Measurements from ENCODE around the gene EIF3D. TPM values are rescaled to one million over a fixed set of nuclear protein-coding genes. Genes with fewer than 3 reads are reported as not detected.
"Not testable (repeated sequence)": the region's sequence is repeated elsewhere in the genome, so short reads cannot be mapped to it uniquely, and the experiment has no call there.

Gene EIF3D
- total and polyA plus RNA-seq, 9 of the 15 experiments (the other 6 are each of a cell fraction or from before 2014, with no cell fraction given): 191 to 422 (median 279) TPM

DNA sequence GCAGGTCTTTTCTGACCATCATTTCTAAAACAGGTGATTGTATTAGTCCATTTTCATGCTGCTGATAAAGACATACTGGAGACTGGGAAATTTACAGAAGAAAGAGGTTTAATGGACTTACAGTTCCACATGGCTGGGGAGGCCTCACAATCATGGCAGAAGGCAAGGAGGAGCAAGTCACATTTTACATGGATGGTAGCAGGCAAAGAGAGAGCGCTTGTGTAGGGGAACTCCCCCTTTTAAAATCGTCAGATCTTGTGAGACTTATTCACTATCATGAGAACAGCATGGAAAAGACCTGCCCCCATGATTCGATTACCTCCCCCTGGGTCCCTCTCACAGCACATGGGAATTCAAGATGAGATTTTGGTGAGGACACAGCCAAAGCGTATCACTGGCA, 4.4 kb upstream of the EIF3D start:
- intact Hi-C loops (cut with micrococcal nuclease); DNase-seq (ENCODE audit: extremely low read depth in 1 of 4, low spot score in 3 of 4); H3K4me2 ChIP-seq (ENCODE audit: insufficient read depth, low read length); BruUV-seq (replicated peaks); H3K79me2 ChIP-seq (ENCODE audit: control insufficient read depth, insufficient read depth, low read length); H3K9me1 ChIP-seq (ENCODE audit: control insufficient read depth, insufficient read depth, low read length); H3K27me3 ChIP-seq (ENCODE audit: control insufficient read depth in 2 of 2, insufficient read depth in 2 of 2, low read length in 2 of 2); H3K9ac ChIP-seq (ENCODE audit: insufficient read depth in 1 of 2, low read depth in 2 of 2, low read length in 2 of 2); H3K4me3 ChIP-seq; POLR2A ChIA-PET; FAIRE-seq; H3K9me3 ChIP-seq (replicated peaks; ENCODE audit: control insufficient read depth, insufficient read depth, low read depth, low read length); H3K36me3 ChIP-seq (ENCODE audit: control insufficient read depth, insufficient read depth, low read length); CTCF ChIA-PET (ENCODE audit: low intra/inter-chr PET ratio); H3K4me1 ChIP-seq (replicated peaks in 1 of 2; ENCODE audit: control insufficient read depth in 2 of 2, insufficient read depth in 2 of 2, low read length in 2 of 2); H3K27ac ChIP-seq (ENCODE audit: extremely low read depth, low read depth, low read length); ATAC-seq; H4K20me1 ChIP-seq (replicated peaks; ENCODE audit: control insufficient read depth, insufficient read depth, low read length); in situ Hi-C loops (cut with MboI); H2AFZ ChIP-seq (ENCODE audit: low read depth, low read length): not testable (repeated sequence)
- 49% methylated on average over 4 of the region's 4 CpGs for WGBS (ENCODE audit: insufficient coverage, low coverage, missing lambda C conversion rate)
- peak; percentile 87 for TF ChIP-seq ZNF431 (CRISPR knock-in tag; IDR thresholded peaks at IDR 0.05)

DNA sequence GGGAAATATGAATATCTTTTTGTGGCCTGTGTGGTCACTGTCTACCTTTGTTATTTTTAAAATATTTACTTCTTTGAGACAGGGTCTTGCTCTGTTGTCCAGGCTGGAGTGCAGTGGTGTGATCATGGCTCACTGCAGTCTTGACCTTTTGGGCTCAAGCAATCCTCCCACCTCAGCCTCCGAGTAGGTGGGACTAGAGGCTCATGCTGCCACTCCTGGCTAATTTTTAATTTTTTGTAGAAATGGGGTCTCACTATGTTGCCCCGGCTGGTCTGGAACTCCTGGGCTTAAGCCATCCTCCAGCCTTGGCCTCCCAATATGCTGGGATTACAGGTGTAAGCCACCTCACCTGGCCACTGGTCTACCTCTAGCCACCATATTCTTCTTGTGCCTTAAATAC, 3.5 kb upstream of the EIF3D start:
- ATAC-seq: no peak
- intact Hi-C loops (cut with micrococcal nuclease): no loop called here
- no peaks in the 10 kb centered on the region for H3K27me3 ChIP-seq (ENCODE audit: control insufficient read depth in 2 of 2, insufficient read depth in 2 of 2, low read length in 2 of 2)
- no peak overlapping the region for H2AFZ ChIP-seq (ENCODE audit: low read depth, low read length)
- no peak overlapping the region for H3K9ac ChIP-seq (ENCODE audit: insufficient read depth in 1 of 2, low read depth in 2 of 2, low read length in 2 of 2)
- H3K9me1 ChIP-seq (ENCODE audit: control insufficient read depth, insufficient read depth, low read length): no peaks in the 10 kb centered on the region
- WGBS (ENCODE audit: insufficient coverage, low coverage, missing lambda C conversion rate): 68% methylated on average over 2 of the region's 2 CpGs
- no peaks in the 10 kb centered on the region for H4K20me1 ChIP-seq (replicated peaks; ENCODE audit: control insufficient read depth, insufficient read depth, low read length)
- no peak overlapping the region for H3K4me2 ChIP-seq (ENCODE audit: insufficient read depth, low read length)
- 0 out of 2 replicates have a peak, but pooled peaks cover 2% of the 10 kb centered on the region for H3K9me3 ChIP-seq (replicated peaks; ENCODE audit: control insufficient read depth, insufficient read depth, low read depth, low read length)
- H3K4me3 ChIP-seq: no peak overlapping the region
- POLR2A ChIA-PET: no interaction called here
- peaks cover 6% of the 10 kb centered on the region; the same call in 1 of the 3 replicates for H3K36me3 ChIP-seq (ENCODE audit: control insufficient read depth, insufficient read depth, low read length)
- TF ChIP-seq BCOR (IDR thresholded peaks at IDR 0.05): 0 out of 2 replicates have a peak, but pooled peaks have one; percentile 13
- TF ChIP-seq ZNF77 (CRISPR knock-in tag; IDR thresholded peaks at IDR 0.05): no peak
- peak; percentile 95 for TF ChIP-seq ZNF121 (CRISPR knock-in tag; conservative IDR thresholded peaks at IDR 0.05)
- peak; percentile 12 for TF ChIP-seq RBM25 (IDR thresholded peaks at IDR 0.05; ENCODE audit: low read depth, low read length, severe bottlenecking)
- in situ Hi-C loops (cut with MboI): no loop called here
- H3K4me1 ChIP-seq (replicated peaks in 1 of 2; ENCODE audit: control insufficient read depth in 2 of 2, insufficient read depth in 2 of 2, low read length in 2 of 2): peaks cover 0 to 7% of the 10 kb centered on the region in 2 experiments; a peak in 4 of 5 replicates
- FAIRE-seq: no peak
- DNase-seq (ENCODE audit: extremely low read depth in 1 of 4, low spot score in 3 of 4): no peak
- no peak overlapping the region for H3K27ac ChIP-seq (ENCODE audit: extremely low read depth, low read depth, low read length)
- CTCF ChIA-PET (ENCODE audit: low intra/inter-chr PET ratio): no interaction called here
- peaks cover 16% of the 10 kb centered on the region for H3K79me2 ChIP-seq (ENCODE audit: control insufficient read depth, insufficient read depth, low read length)
- no TSS peak for BruUV-seq (replicated peaks)

All from K562 (cell line).